ENCODE results near the gene KRTAP5-11.

DNA sequence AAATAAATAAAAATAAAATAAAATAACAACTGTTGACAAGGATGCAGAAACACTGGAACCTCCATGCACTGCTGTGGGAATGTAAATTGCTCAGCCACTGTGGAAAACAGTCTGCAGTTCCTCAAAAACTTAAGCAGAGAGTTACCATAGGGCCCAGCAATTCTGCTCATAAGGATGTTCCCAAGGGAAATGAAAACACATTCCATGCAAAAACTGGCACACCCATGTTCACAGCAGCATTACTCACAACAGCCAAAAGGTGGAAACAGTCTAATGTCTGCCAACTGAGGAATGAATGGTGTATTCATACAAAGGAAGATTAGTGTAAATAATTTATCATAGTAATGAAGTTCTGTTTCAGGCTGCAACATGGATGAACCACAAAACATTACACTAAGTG is 20.6 kb downstream of the KRTAP5-11 start:
- TF ChIP-seq, protein P1, sequence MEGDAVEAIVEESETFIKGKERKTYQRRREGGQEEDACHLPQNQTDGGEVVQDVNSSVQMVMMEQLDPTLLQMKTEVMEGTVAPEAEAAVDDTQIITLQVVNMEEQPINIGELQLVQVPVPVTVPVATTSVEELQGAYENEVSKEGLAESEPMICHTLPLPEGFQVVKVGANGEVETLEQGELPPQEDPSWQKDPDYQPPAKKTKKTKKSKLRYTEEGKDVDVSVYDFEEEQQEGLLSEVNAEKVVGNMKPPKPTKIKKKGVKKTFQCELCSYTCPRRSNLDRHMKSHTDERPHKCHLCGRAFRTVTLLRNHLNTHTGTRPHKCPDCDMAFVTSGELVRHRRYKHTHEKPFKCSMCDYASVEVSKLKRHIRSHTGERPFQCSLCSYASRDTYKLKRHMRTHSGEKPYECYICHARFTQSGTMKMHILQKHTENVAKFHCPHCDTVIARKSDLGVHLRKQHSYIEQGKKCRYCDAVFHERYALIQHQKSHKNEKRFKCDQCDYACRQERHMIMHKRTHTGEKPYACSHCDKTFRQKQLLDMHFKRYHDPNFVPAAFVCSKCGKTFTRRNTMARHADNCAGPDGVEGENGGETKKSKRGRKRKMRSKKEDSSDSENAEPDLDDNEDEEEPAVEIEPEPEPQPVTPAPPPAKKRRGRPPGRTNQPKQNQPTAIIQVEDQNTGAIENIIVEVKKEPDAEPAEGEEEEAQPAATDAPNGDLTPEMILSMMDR (IDR thresholded peaks at IDR 0.05; ENCODE audit: poor library complexity) = no peak
- TF ChIP-seq EZH2phosphoT487 (IDR thresholded peaks at IDR 0.05; ENCODE audit: low read depth, severe bottlenecking, unreplicated experiment) = no peak

Data from hepatocyte (in vitro differentiated cells).